Umbilical cord (tissue), 2 donors: ENCODE measurements around the gene HMX1. TPM values are rescaled to one million over a fixed set of nuclear protein-coding genes. Genes with fewer than 3 reads are reported as not detected.

Source experiments
- DNase-seq: peaks from one replicate; pipeline ENCODE4 v3.0.0-alpha.2; 2015; ENCODE audit warnings: low spot score
- total RNA-seq: library from RNA; depleted of rRNA; stranded (reverse); fragments of >200 nt; gene quantifications from one replicate; pipeline ENCODE4 v1.2.3, GENCODE V29; 2014; ENCODE audit warnings: low replicate concordance; ENCODE audit not compliant: insufficient read depth

The HMX1 gene
- total RNA-seq, 1 donor from 2014 or later = not detected

DNA sequence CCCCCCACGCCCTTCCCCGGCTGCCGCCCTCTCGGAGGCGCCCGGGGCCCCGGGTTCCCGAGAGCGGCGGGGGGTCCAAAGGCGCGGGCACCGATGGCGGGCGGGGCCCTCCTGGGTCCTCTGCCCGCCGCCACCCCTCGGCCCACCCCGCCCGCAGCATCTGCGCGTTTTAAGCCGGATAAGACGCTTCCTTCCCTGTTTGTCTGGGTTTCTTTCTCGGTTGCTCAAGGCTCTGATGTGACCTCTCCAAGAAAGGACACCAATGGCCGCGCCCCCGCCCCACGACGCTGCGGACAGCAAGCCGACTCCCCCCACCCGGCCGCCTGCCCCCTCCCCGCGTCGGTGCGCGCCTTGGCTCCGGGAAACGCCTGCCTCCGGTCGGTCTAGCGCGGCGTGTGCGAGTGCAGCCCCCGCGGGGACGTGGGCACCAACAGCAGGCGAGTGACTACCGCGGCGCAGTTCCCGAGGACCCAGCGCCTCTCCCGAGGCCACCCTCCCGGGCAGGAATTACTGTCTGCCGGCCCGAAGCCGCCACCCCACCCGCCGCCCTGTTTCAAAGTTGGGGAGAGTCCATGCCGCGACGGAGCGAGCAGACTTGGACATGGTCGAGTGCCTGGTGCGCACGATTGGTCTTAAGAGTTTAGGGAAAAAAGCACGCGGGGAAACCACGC is 21.1 kb upstream of the HMX1 start:
- DNase-seq = no peak

DNA sequence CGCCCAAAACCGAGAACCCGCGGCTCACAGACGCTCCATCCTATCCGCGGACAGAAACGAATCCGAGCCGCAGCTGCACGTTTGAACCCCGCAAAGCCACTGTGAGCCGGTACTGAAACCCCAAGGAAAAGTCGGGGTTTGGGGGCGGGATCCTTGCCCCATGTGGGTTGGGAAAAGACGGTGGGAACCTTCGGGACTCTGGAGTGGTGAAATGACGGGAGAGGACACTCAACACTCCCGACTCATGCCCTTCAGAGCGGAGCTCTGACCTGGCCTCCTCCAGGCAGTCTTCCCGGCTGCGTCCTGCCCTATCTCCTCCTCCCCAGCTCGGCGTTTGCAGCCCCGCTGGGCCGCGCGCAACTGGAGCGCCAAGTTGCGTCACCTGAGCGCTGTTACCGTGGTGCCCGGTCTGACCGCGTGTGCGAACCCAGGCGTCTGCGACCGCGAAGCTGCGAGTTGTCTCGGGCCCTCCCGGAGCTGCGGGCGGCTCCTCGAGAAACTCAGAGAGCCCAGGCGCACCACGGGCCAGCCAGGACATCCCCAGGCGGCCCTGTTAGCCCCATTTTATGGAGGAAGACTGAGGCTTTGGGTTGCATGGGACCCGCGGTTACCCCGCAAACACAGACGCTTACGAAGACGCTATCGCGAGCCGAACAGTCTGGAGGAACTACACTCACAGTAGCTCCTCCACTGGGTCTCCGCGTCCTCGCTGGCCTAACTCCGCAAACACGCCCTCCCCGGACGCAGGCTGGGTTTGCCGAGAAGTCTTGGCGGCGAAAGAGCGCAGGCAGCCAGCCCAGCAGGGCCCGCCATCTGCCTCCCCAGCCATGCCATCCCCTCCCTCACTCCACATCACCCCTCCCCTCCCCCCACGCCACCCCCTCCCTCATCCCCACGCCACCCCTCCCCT is 20.3 kb upstream of the HMX1 start:
- DNase-seq = no peak

DNA sequence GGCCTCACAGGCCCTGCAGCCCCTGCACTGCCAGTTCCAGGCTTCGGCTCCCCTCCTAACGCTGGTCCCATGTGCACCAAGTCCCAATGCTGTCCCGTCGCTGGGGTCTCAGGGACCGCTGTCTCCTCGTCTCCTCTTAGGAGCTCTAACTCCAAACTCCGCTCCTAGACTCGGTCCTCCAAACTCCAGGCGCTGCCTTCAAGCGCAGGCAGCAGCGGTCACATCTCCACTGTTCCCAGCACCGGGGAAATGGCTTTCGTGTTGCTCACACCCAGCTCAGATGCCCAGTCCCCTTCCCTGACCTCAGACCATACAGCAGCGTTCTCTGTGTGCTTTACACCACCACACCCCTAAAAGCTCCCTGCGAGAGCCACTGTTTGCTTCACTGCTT is 19.6 kb upstream of the HMX1 start:
- no peak for DNase-seq

DNA sequence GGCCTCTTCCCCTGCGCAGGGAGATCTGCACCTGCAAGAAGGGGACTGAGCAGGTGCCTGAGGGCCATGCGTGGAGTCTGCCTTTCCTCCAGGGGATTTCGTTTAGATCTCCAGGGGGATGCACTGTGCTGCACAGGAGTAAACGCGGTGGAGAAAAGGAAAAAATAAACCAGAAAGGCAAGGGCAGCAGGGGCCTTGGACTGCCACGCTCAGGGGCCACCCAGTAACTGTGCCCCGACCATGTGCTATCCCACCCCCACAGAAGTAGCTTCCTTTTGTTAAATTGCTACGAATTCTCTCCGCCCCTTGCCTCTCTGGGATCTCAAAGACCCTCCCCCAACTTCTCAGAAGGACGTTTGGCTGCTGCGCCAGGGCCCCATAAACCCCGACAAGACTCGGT is 17.2 kb upstream of the HMX1 start:
- no peak for DNase-seq

DNA sequence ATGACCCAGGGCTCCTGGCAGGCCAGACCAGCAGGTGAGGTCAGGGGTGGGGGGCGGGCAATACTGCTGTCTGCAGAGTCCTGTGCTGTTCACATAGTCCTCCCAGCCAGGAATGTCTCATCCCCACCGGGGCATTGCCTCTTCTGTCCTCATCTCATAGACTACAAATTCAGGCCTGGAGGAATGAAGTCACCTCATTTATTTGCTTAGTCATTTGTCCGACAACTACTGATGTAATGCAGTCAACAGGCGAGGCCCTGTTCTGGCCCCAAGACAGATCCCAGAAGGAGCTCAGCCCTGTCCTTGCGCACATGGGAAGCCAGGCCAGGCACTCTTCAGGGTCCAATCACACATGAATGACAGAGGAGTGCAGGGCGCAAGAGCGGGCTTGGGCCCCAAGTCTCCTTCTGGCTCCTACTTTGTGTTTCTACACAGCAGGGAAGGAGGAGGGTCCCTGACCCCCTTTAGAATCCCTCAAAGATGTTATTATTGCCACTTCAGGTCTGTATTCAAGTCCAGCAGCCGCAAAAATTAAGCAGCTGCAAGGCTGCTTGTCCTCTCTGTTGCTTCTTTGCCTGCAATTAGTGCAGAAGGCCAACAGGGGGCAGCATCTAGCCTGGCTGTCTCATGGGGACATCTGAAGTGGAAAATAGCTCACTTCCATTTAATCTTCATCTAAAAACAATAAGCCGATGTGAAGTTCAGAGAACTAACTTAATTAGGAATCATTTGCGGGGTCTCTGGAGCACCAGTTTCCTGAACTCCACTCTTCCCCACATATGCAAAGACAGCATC is 15.2 kb upstream of the HMX1 start:
- no peak for DNase-seq

DNA sequence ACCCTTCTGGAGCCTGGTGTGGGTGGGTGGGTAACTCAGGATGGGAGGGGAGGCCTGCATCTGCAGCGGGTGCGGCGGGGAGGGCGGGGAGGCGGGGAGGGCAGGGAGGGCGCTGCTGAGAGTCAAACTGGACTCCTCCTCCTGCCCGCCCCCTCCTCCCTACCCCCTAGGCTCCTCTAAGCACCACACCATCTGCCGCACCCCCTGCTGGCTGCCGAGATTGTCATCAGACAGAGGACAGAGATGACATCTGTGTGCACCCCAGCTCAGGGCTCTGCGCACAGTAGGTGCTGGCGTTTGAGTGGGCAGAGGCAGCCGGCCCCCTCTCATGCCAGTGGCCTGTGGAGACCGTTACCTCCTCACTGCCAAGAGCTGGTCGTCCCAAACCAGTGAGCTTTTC is 10.6 kb upstream of the HMX1 start:
- DNase-seq = no peak

DNA sequence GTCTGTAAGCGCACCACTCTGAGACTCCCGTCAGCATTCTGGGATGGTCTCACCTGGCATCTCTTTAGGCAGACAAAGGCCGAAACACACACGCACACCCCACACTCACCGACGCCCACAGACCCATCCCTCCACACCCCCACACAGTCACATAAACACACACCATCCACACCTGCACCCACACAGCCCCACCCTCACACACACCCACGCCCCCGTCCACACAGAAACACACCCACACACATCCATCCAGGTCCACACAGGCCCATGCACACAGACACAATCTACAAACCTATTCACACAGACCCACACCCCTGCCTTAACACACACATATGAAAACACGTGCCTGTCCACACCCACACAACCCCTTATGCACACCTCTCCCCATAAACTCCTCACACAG is 9.2 kb upstream of the HMX1 start:
- no peak for DNase-seq

DNA sequence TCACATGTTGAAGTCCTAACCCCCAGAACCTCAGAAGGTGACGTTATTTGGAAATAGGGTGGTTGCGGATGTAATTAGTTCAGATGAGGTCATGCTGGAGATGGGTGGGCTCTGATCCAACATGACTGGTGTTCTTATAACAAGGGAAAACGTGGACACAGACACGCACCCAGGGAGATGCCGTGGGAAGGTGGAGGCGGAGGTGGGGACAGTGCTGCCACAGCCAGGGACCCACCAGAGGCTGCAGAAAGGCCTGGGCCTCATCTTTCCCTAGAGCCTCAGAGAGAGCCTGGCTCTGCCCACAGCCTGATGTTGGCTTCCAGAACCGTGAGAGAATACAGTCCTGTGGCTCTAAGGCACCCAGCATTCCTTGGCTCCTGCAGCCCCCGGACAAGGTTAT is 7.9 kb upstream of the HMX1 start:
- no peak for DNase-seq

DNA sequence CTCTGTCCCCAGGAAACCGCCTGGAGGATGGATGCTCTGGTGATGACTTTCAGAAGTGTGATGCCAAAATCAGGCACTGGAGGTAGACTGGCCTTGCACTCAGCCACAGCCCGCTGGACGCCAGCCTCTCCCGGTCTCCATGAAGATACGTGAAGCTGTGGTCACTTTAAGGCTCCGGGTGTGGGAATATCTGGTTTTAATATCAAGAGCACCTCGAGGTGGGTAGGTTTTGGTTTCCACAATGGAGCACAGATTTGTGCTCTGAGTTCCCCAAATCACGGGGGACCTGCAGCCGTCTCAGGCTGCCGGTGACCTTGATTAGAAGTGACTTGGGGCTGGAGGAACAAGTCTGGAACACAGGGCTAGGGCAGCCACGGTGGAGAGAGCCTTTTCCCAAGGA is 6.8 kb upstream of the HMX1 start:
- no peak for DNase-seq

DNA sequence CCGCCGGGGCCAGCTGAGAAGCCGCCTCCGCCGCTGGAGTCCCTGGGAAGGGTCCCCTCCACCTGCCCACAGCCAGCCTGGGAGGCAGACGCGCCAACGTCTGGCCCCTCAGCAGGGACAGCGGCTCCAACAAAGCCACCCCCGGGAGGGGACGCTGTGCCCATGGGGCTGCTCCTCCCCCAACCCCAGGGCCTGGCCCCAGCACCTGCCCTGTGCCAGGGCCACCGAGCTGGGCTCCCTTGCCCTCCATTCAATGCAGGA is 6.1 kb upstream of the HMX1 start:
- DNase-seq = no peak

DNA sequence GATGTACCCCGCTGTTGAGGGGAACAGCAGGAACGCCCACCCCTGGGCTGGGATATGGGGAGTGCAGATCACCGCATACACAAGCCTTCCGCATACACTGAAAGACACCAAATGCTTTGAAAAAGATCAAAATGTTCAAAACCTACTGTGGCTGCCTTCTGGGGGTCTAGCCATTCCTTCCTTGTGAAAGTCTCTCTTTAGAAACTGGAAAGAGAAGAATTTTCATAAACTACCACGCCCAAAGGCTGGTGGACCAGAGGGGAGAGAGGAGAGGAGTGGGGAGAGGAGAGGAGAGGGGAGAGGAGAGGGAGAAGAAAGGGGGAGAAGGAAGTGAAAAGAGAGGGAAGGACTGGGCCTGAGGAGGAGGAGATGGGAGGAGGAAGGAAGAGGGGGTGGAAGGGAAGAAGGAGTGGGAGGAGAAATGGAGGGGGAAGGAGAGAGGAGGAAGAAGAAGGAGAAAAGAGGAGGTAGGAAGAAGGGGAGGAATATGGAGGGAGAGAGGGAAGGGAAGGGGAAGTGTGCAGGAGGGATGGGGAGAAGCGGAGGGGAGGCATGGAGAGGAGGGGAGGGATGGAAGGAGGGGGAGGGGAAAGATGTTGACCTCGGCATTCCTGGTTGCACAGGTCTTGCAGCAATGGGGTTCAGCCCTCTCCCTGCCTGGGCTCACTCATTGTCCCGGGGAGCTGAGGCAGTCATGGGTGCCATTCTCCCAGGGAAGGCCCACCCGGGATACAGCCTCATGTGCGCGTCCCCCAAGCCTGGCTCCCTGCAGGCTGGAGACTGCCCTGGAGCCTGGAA is 5.5 kb upstream of the HMX1 start:
- DNase-seq = no peak

DNA sequence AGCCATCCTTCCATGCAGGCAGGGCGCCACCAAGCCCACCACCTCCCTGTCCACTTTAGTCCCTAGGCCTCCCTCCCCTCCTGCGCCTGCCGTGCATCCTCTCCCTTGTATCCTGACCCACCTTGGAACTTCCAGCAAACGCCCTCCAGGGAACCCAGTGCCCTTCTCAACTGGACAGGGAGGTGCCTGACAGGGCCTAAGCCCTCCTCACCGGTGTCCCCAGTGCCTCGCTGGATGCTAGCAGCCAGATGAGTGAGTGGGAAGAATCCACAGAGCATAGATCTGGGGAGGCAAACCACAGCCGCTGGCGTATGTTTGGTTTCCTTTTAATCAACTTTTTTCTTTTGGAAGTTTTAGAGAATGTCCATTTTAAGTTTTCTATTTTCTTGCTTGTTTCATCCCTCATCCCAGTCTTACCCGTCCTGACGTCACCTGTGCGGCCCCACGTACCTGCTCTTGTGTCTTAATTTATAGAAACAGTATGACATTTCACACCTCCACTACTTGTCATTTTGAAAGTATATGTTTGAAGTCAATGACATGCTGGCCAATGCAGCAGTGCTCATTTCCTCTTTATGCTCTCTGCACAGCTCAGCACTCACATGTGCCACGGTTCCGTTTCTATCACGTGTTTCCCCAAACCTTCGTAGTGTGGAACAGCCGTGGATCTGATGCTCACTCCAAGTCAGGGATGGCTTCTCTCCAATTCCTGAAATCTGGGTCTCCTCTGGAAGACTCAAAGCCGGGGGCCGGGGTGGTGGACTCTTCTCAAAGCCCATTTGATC is 3.4 kb upstream of the HMX1 start:
- no peak for DNase-seq

DNA sequence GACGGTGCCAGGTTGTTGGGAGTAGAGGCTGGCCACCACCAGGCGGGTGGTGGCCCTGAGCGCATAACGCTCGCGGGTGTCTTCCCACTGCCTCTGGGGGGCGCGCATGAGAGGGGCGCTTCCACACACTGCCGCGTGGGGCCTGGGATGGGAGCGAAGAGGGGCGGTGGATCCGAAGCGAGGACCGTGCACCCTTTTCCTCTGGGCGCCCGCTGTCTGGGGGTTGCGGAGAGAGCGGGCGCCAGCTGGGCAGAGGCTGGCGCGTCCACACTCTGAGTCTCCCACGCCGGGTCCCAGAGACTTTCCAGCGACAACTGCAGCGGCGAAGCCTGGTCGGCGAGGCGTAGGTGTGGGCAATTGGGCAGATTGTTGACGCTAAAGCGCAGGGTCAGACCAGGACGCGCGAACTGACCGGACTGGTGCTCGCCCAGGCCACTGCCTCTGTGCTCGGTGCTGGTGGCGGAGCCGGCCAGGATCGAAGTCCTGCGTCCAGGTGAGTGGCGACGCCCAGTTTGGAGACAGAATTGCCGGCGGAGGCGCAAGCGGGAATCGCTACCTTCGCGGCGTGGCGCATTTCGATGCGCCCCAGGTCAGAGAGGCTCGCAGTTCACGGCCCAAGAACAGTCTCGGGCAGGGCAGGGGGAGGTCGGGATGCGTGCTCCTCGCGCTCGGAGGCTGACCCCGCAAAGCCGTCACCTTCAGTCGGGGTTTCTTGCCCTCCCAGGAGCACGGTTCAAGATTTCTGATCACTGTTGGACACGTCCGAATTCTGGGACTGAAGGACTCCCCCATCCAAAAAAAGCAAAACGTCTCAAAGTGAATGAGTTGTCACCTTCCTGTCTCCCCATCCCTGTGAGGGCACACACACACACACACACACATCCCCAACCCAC is 2.6 kb upstream of the HMX1 start:
- no peak for DNase-seq

DNA sequence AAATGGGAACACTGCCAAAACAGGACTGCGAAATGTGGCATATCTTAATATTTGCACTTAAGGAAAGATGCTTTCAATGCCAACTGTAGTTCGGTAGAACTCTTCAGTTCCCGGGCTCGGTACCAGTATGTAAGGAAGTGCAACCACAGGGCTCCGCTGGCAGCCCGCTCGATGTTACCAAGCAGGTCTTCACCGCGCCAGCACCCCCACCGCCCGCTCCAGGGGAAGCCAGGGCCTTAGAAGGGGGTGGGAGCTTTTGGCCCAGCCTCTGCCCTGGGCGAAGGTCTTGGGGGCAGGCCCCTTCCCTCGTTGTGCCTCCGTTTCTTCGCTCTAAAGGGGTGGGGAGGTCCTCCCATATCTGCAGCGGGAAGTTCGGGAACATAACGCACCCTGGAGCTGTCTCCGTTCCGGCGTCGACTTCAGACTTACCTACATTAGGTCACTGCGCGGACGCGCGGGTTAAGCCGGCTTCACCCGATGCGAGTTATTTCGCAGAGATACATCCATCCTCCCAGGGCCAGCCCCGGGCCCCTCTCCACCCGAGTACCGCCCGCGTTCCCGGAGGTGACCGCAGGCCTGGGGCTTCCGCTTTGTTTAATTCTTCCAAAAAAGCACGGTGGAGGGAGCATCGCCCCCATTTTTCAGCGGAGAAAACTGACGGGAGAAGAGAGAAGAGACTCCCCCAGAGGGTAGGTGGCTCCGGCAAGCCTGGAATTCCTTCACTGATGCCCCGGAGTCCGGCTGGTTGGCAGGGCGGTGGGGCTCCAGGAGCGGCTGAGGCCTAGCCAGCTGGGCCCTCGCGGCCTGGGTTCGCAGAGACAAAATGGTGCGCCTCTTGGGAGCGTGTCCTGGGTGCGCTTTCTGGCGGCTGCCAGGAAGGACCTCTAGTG is 1.0 kb upstream of the HMX1 start:
- no peak for DNase-seq

DNA sequence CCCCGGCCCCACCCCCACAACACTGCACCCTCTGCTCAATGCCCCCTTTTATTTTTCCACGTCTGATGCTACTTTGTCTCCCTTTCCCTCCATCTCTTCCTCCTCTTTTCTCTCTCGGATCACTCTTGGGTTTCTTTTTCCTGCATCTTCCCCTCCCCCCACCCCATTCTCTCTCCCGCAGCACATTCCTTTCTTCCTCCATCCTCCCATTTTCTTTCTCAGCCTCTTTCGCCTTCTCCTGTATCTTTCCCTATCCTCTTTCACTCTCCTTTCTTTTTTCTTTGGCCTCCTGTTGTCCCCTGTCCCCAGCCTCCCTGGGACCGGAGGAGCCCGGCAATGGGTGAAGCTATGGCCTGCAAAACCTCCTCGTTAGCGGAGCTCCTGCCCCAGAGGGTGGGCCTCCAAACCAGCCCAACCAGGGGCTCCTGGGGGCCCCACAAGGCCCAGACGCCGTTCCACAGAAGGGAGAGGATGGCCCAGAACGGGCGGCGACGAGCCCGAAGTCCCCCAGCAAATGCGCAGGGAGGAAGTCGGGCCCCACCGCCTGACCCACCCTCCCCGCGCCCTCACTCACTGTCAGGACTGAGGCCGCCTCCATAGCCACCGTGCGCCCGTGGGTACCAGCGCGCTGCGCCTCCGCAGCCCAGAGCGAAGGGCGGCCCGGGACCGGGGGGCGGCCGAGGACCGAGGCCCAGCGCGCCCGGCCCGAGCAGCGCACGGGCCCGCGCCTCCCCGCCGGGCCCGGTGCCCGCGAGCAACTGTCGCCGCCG is 807 bp downstream of the HMX1 start:
- DNase-seq = no peak

DNA sequence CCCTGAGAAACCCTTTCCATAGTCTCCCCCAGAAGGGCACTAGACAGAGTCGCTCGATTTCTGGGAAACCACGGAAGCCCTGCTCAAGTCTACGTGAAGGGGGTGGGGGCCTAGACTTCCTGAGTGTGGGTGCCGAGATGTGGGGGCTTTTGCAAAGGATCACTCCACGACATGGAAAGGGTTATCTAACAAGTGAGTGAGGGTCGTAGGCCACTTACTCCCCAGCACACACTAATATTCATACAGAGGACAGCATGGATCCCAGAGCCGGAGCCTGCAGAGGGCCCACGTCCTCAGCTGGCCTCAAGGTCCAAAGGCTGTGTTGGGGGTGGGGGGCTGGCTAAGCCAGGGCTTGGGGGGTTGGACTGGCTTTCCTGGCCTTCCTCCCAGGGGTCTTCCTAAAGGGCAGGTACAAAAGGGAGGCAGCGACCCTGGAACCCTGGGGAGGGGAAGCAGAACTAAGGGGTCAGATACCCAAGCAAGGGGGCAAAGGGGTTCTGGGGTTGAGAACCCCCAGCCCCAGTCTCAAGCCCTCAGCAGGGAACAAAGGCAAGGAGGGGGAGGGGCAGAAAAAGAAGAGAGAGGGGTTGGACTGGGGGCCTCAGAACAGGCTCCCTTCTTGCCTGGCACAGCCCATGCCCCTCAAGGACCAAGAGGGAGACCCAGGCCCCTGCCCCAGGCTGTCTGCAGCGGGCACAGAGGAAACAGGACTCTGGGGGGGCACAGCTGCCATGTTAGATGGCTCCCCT is 1.6 kb downstream of the HMX1 start:
- DNase-seq = no peak
